IPS-18c (cell line): Measurements from ENCODE around the gene CENATAC.
"Not testable (repeated sequence)": the region's sequence is repeated elsewhere in the genome, so short reads cannot be mapped to it uniquely, and the experiment has no call there.

ENCODE experiments used
- H3K4me3 ChIP-seq: 2 replicates; pipeline ENCODE4 v1.7.0; 2013; ENCODE audit warnings: low read depth, mild to moderate bottlenecking, low read length, moderate library complexity; ENCODE audit not compliant: insufficient read depth
- H3K9me3 ChIP-seq: one replicate; pipeline ENCODE4 v1.6.1; 2013; ENCODE audit warnings: mild to moderate bottlenecking, low read length, moderate library complexity; ENCODE audit not compliant: control insufficient read depth, insufficient read depth

Gene CENATAC

GRCh38 chr11:119019996-119020395, 22.1 kb downstream of the CENATAC start:
- no peaks in the 10 kb centered on the region for H3K9me3 ChIP-seq
- peak overlapping the region; percentile 16; the same call in 1 of the 2 replicates for H3K4me3 ChIP-seq

GRCh38 chr11:119021631-119022030, 23.7 kb downstream of the CENATAC start:
- H3K9me3 ChIP-seq = no peaks in the 10 kb centered on the region
- H3K4me3 ChIP-seq = no peak overlapping the region

GRCh38 chr11:119023741-119024140, 25.8 kb downstream of the CENATAC start:
- no peaks in the 10 kb centered on the region for H3K9me3 ChIP-seq

GRCh38 chr11:119024430-119025098, 26.6 kb downstream of the CENATAC start:
- Histone ChIP-seq H3K4me3 (no peak overlapping the region), H3K9me3 (no peaks in the 10 kb centered on the region)

More at GRCh38 chr11:119023741-119024140, 25.8 kb downstream of the CENATAC start:
- H3K4me3 ChIP-seq = no peak overlapping the region

- Histone ChIP-seq H3K9me3 (no peaks in the 10 kb centered on the region), H3K4me3 (no peak overlapping the region)
Measured at GRCh38 chr11:119025099-119025473, 27.1 kb downstream of the CENATAC start.

GRCh38 chr11:119025541-119025940, 27.6 kb downstream of the CENATAC start:
- no peak overlapping the region for H3K4me3 ChIP-seq
- H3K9me3 ChIP-seq = no peaks in the 10 kb centered on the region

- Histone ChIP-seq H3K9me3 (no peaks in the 10 kb centered on the region), H3K4me3 (no peak overlapping the region)
Measured at GRCh38 chr11:119025978-119026766, 28.2 kb downstream of the CENATAC start.

GRCh38 chr11:119026970-119027369, 29.0 kb downstream of the CENATAC start:
- Histone ChIP-seq H3K9me3 (no peaks in the 10 kb centered on the region), H3K4me3 (no peak overlapping the region)

- no peak overlapping the region for H3K4me3 ChIP-seq
- H3K9me3 ChIP-seq = no peaks in the 10 kb centered on the region
Measured at GRCh38 chr11:119027561-119028345, 29.8 kb downstream of the CENATAC start.

- no peak overlapping the region for H3K4me3 ChIP-seq
- H3K9me3 ChIP-seq = no peaks in the 10 kb centered on the region
Measured at GRCh38 chr11:119028346-119029068, 30.6 kb downstream of the CENATAC start.

- H3K4me3 ChIP-seq = peak overlapping the region; percentile 90
- no peaks in the 10 kb centered on the region for H3K9me3 ChIP-seq
Measured at GRCh38 chr11:119029069-119029339, 31.1 kb downstream of the CENATAC start.

- Histone ChIP-seq H3K9me3 (no peaks in the 10 kb centered on the region), H3K4me3 (peak overlapping the region; percentile 90)
Measured at GRCh38 chr11:119029340-119030028, 31.5 kb downstream of the CENATAC start.

GRCh38 chr11:119030029-119030328, 32.0 kb downstream of the CENATAC start:
- H3K4me3 ChIP-seq = peak overlapping the region; percentile 90
- H3K9me3 ChIP-seq = no peaks in the 10 kb centered on the region

GRCh38 chr11:119030329-119031047, 32.5 kb downstream of the CENATAC start, which contains the start of gene SLC37A4:
TSS of gene SLC37A4 (minus strand) at chr11:119030877.
- no peaks in the 10 kb centered on the region for H3K9me3 ChIP-seq
- peak within 1 kb of the TSS; percentile 90 for H3K4me3 ChIP-seq

GRCh38 chr11:119031912-119032280, 34.0 kb downstream of the CENATAC start:
- Histone ChIP-seq H3K9me3 (no peaks in the 10 kb centered on the region), H3K4me3 (no peak overlapping the region)

- H3K9me3 ChIP-seq, H3K4me3 ChIP-seq: not testable (repeated sequence)
Measured at GRCh38 chr11:119033421-119033820, 35.5 kb downstream of the CENATAC start.
